ENCODE data around the gene LITAFD. TPM values are rescaled to one million over a fixed set of nuclear protein-coding genes. Genes with fewer than 3 reads are reported as not detected.

LITAFD gene
- total RNA-seq, 1 donor from 2014 or later: not detected

GRCh38 chr16:8863594-8864424 lies 18.3 kb upstream of the LITAFD start:
- no peaks in the 10 kb centered on the region for H3K9me3 Mint-ChIP-seq (ENCODE audit: unreplicated experiment)
- no peak for DNase-seq (ENCODE audit: low read depth)
- Histone ChIP-seq H3K4me3 (ENCODE audit: insufficient read depth, low read depth, low read length) (no peak overlapping the region), H4K20me1 (ENCODE audit: insufficient read depth, low read length) (peaks cover 84% of the 10 kb centered on the region), H3K4me1 (ENCODE audit: insufficient read depth, low read length) (peaks cover 35% of the 10 kb centered on the region), H3K79me2 (ENCODE audit: insufficient read depth, low read length) (peaks cover 72% of the 10 kb centered on the region), H2AFZ (ENCODE audit: low read depth, low read length) (no peak overlapping the region), H3K9ac (ENCODE audit: low read length) (no peak overlapping the region), H3K27me3 (ENCODE audit: insufficient read depth, low read length) (no peaks in the 10 kb centered on the region), H3K27ac (ENCODE audit: low read depth, low read length) (no peak overlapping the region), H3K4me2 (ENCODE audit: low read length) (no peak overlapping the region), H3K9me3 (ENCODE audit: insufficient read depth, low read depth, low read length) (no peaks in the 10 kb centered on the region), H3K36me3 (ENCODE audit: insufficient read depth, low read length) (no peaks in the 10 kb centered on the region)
- no peak for TF ChIP-seq CTCF (IDR thresholded peaks at IDR 0.05; ENCODE audit: insufficient read depth, low read depth, low read length)
- no peak for TF ChIP-seq EZH2 (IDR thresholded peaks at IDR 0.05; ENCODE audit: insufficient read depth, low read length)
- peaks cover 5% of the 10 kb centered on the region for H3K36me3 Mint-ChIP-seq (ENCODE audit: low read depth, unreplicated experiment)
- no peaks in the 10 kb centered on the region for H3K27me3 Mint-ChIP-seq (ENCODE audit: low read depth, unreplicated experiment)
- H3K4me3 Mint-ChIP-seq (ENCODE audit: unreplicated experiment): peak overlapping the region; percentile 69
- no peak for FAIRE-seq
- peak overlapping the region; percentile 48 for H3K27ac Mint-ChIP-seq (ENCODE audit: unreplicated experiment)
- H3K4me1 Mint-ChIP-seq (ENCODE audit: low read depth, unreplicated experiment): peaks cover 34% of the 10 kb centered on the region

- peaks cover 76% of the 10 kb centered on the region for H4K20me1 ChIP-seq (ENCODE audit: insufficient read depth, low read length)
- Mint-ChIP-seq H3K27ac (ENCODE audit: unreplicated experiment) (peak overlapping the region; percentile 48), H3K9me3 (ENCODE audit: unreplicated experiment) (no peaks in the 10 kb centered on the region), H3K36me3 (ENCODE audit: low read depth, unreplicated experiment) (peaks cover 3% of the 10 kb centered on the region), H3K4me3 (ENCODE audit: unreplicated experiment) (peak overlapping the region; percentile 69), H3K27me3 (ENCODE audit: low read depth, unreplicated experiment) (no peaks in the 10 kb centered on the region), H3K4me1 (ENCODE audit: low read depth, unreplicated experiment) (peaks cover 35% of the 10 kb centered on the region)
- DNase-seq (ENCODE audit: low read depth) (no peak), FAIRE-seq (no peak)
- H3K79me2 ChIP-seq (ENCODE audit: insufficient read depth, low read length): peaks cover 72% of the 10 kb centered on the region
- peaks cover 41% of the 10 kb centered on the region for H3K4me1 ChIP-seq (ENCODE audit: insufficient read depth, low read length)
- H3K4me2 ChIP-seq (ENCODE audit: low read length): no peak overlapping the region
- no peaks in the 10 kb centered on the region for H3K9me3 ChIP-seq (ENCODE audit: insufficient read depth, low read depth, low read length)
- no peak overlapping the region for H3K27ac ChIP-seq (ENCODE audit: low read depth, low read length)
- H3K27me3 ChIP-seq (ENCODE audit: insufficient read depth, low read length): no peaks in the 10 kb centered on the region
- H3K36me3 ChIP-seq (ENCODE audit: insufficient read depth, low read length): no peaks in the 10 kb centered on the region
- H3K9ac ChIP-seq (ENCODE audit: low read length): no peak overlapping the region
- TF ChIP-seq EZH2 (IDR thresholded peaks at IDR 0.05; ENCODE audit: insufficient read depth, low read length) (no peak), CTCF (IDR thresholded peaks at IDR 0.05; ENCODE audit: insufficient read depth, low read depth, low read length) (no peak)
- H3K4me3 ChIP-seq (ENCODE audit: insufficient read depth, low read depth, low read length): no peak overlapping the region
- H2AFZ ChIP-seq (ENCODE audit: low read depth, low read length): no peak overlapping the region
Observed at GRCh38 chr16:8864480-8865110, 17.6 kb upstream of the LITAFD start.

Data from astrocyte (in vitro differentiated cells and primary cell).